HepG2 (cell line): ENCODE data around the gene PCNA. TPM values are rescaled to one million over a fixed set of nuclear protein-coding genes. Genes with fewer than 3 reads are reported as not detected.

Experiments used
- CREB3 ChIP-seq: sonication (generic); formaldehyde crosslinking; IDR thresholded peaks from 2 replicates; pipeline ENCODE4 v1.5.0; 2020; ENCODE audit warnings: missing genetic modification reagents
- CTCF ChIP-seq: sonication (generic); formaldehyde crosslinking; IDR thresholded peaks from 2 replicates; pipeline ENCODE4 v1.5.0; 2020; ENCODE audit warnings: mild to moderate bottlenecking, missing genetic modification reagents, moderate library complexity
- HOXA3 ChIP-seq: sonication (generic); formaldehyde crosslinking; IDR thresholded peaks from 2 replicates; pipeline ENCODE4 v1.5.0; 2020; ENCODE audit warnings: missing genetic modification reagents
- HOXA7 ChIP-seq: sonication (generic); formaldehyde crosslinking; IDR thresholded peaks from 2 replicates; pipeline ENCODE4 v1.8.1; 2022; ENCODE audit warnings: mild to moderate bottlenecking, missing genetic modification reagents, moderate library complexity
- MAFG ChIP-seq: sonication (generic); formaldehyde crosslinking; IDR thresholded peaks from 2 replicates; pipeline ENCODE4 v1.5.1; 2020; ENCODE audit warnings: mild to moderate bottlenecking, missing genetic modification reagents
- MTA1 ChIP-seq: sonication (generic); formaldehyde crosslinking; IDR thresholded peaks from 2 replicates; pipeline ENCODE4 v1.4.0; 2020; ENCODE audit warnings: missing genetic modification reagents, mild to moderate bottlenecking, borderline replicate concordance
- PRDM10 ChIP-seq: sonication (generic); formaldehyde crosslinking; IDR thresholded peaks from 2 replicates; pipeline ENCODE4 v1.4.0; 2020; ENCODE audit warnings: low read depth, missing genetic modification reagents
- SPEN ChIP-seq: sonication (generic); formaldehyde crosslinking; IDR thresholded peaks from 2 replicates; pipeline ENCODE4 v1.5.1; 2020; ENCODE audit warnings: low read depth, mild to moderate bottlenecking, missing genetic modification reagents
- THAP11 ChIP-seq: IDR thresholded peaks from 2 replicates; pipeline ENCODE4 v1.6.1; 2016; ENCODE audit warnings: missing biosample characterization, missing genetic modification reagents
- ZBTB25 ChIP-seq: IDR thresholded peaks from 2 replicates; pipeline ENCODE4 v1.6.1; 2018; ENCODE audit warnings: missing genetic modification reagents
- ZBTB4 ChIP-seq: sonication (generic); formaldehyde crosslinking; IDR thresholded peaks from 2 replicates; pipeline ENCODE4 v1.4.0; 2020; ENCODE audit warnings: missing genetic modification reagents, mild to moderate bottlenecking, borderline replicate concordance
- ZBTB7A ChIP-seq: sonication (generic); formaldehyde crosslinking; IDR thresholded peaks from 2 replicates; pipeline ENCODE4 v1.8.0; 2022; ENCODE audit warnings: mild to moderate bottlenecking, missing genetic modification reagents
- ZKSCAN1 ChIP-seq: fragments of 150-350 bp; IDR thresholded peaks from 2 replicates; pipeline ENCODE4 v1.6.1; 2014; ENCODE audit warnings: low read length
- ZNF253 ChIP-seq: sonication (generic); formaldehyde crosslinking; IDR thresholded peaks from 2 replicates; pipeline ENCODE4 v1.8.0; 2022; ENCODE audit warnings: mild to moderate bottlenecking, missing genetic modification reagents, borderline replicate concordance
- ZNF296 ChIP-seq: sonication (generic); formaldehyde crosslinking; conservative IDR thresholded peaks from 2 replicates; pipeline ENCODE4 v1.5.0; 2020; ENCODE audit warnings: mild to moderate bottlenecking, missing genetic modification reagents
- ZNF350 ChIP-seq: sonication (generic); formaldehyde crosslinking; IDR thresholded peaks from 2 replicates; pipeline ENCODE4 v1.4.0; 2020; ENCODE audit warnings: mild to moderate bottlenecking, low read depth, missing genetic modification reagents, borderline replicate concordance
- ZNF589 ChIP-seq: sonication (generic); formaldehyde crosslinking; conservative IDR thresholded peaks from 2 replicates; pipeline ENCODE4 v1.8.0; 2022; ENCODE audit warnings: mild to moderate bottlenecking, moderate library complexity, missing genetic modification reagents
- polyA plus RNA-seq, 8 experiments: library from polyadenylated mRNA; depleted of rRNA in 3 of 8; stranded (reverse) in 7 of 8; unstranded in 1 of 8; fragments of >200 nt; fragmentation: Illumina TruSeq in 4 of 8; extraction: Trizol in 4 of 8; gene quantifications; 2 replicates each; pipeline versions ENCODE4 v1.2.1 to v1.2.3, GENCODE V29; 2011 to 2016; ENCODE audit warnings: low read depth in 4 of 8, missing spikeins in 1 of 8, mixed read lengths in 1 of 8; ENCODE audit not compliant: insufficient read depth in 1 of 8
- total RNA-seq, 5 experiments: library from RNA; depleted of rRNA; stranded (reverse); fragments of >200 nt; fragmentation: Illumina TruSeq; extraction: Trizol; gene quantifications; 2 replicates each; pipeline ENCODE4 v1.2.3, GENCODE V29; 2016; ENCODE audit warnings: low read depth in 1 of 5

PCNA gene
- total and polyA plus RNA-seq, 2 of the 13 experiments (the other 11 are each of a cell fraction or from before 2014, with no cell fraction given) = 229 to 655 TPM

GRCh38 chr20:5065166-5065878 is 54.4 kb downstream of the PCNA start (continued):
- peak; percentile 68 for TF ChIP-seq ZBTB4
- TF ChIP-seq ZNF589 (CRISPR knock-in tag) = no peak
- no peak for TF ChIP-seq HOXA7 (CRISPR knock-in tag)
- peak; percentile 11; the same call in 1 of the 2 replicates for TF ChIP-seq THAP11
- no peak for TF ChIP-seq ZBTB7A (CRISPR knock-in tag)
- no peak for TF ChIP-seq ZBTB25 (CRISPR knock-in tag)
- TF ChIP-seq MTA1 (CRISPR knock-in tag) = 0 out of 2 replicates have a peak, but pooled peaks have one; percentile 21
- TF ChIP-seq ZNF296 (CRISPR knock-in tag) = 0 out of 2 replicates have a peak, but pooled peaks have one; percentile 23
- no peak for TF ChIP-seq CREB3 (CRISPR knock-in tag)
- 0 out of 2 replicates have a peak, but pooled peaks have one; percentile 6 for TF ChIP-seq PRDM10 (CRISPR knock-in tag)
- TF ChIP-seq SPEN = no peak
- no peak for TF ChIP-seq MAFG (CRISPR knock-in tag)
- no peak for TF ChIP-seq ZNF253 (CRISPR knock-in tag)
- TF ChIP-seq ZKSCAN1 = no peak
- peak; percentile 34; the same call in 1 of the 2 replicates for TF ChIP-seq CTCF (CRISPR knock-in tag)
- peak; percentile 57; the same call in 1 of the 2 replicates for TF ChIP-seq ZNF350 (CRISPR knock-in tag)
- no peak for TF ChIP-seq HOXA3 (CRISPR knock-in tag)
